Ovary (tissue), 3 donors: Measurements from ENCODE around the gene NDFIP2.

Experiments used
- EP300 ChIP-seq: sonication (generic); formaldehyde crosslinking; IDR thresholded peaks from one replicate; pipeline ENCODE4 v1.6.1; 2017; ENCODE audit warnings: antibody characterized with exemption
- POLR2A ChIP-seq: fragments of 450-650 bp; IDR thresholded peaks from one replicate; pipeline ENCODE4 v1.6.1; 2017; ENCODE audit warnings: antibody characterized with exemption, mild to moderate bottlenecking, moderate library complexity
- TF ChIP-seq, protein P1 (sequence below), 3 donors: fragments of 450-650 bp in 2 of 3; fragments of 200-600 bp in 1 of 3; IDR thresholded peaks; one replicate each; pipeline versions ENCODE4 v1.5.1 to v1.8.0; 2016 to 2022; ENCODE audit warnings: antibody characterized with exemption in 3 of 3, mild to moderate bottlenecking in 1 of 3
- donor health status: DM: no; HTN: no; CAD: no.

DNA sequence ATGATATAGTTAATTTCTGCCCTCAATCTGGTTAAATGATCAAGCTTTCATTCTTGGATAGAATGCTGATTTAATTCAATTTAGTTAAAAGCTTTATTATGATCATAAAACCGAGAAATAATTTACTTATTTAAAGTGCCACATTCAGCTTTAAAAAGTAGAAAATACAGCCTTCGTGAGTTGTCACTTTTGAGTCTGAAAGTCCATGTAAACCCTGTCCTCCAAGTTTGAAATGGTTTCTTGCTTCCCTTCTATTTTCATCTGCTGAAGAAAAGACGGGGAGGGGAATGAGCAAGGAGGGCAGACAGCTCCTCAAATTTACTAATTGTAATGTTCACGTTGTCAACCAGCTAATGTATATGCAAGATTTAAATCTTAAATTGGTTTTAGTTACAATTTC is 59.5 kb downstream of the NDFIP2 start:
- TF ChIP-seq POLR2A (no peak), EP300 (no peak)
- TF ChIP-seq, protein P1, sequence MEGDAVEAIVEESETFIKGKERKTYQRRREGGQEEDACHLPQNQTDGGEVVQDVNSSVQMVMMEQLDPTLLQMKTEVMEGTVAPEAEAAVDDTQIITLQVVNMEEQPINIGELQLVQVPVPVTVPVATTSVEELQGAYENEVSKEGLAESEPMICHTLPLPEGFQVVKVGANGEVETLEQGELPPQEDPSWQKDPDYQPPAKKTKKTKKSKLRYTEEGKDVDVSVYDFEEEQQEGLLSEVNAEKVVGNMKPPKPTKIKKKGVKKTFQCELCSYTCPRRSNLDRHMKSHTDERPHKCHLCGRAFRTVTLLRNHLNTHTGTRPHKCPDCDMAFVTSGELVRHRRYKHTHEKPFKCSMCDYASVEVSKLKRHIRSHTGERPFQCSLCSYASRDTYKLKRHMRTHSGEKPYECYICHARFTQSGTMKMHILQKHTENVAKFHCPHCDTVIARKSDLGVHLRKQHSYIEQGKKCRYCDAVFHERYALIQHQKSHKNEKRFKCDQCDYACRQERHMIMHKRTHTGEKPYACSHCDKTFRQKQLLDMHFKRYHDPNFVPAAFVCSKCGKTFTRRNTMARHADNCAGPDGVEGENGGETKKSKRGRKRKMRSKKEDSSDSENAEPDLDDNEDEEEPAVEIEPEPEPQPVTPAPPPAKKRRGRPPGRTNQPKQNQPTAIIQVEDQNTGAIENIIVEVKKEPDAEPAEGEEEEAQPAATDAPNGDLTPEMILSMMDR (IDR thresholded peaks at IDR 0.05) = no peak
